C4-2B (cell line): ENCODE data around the gene GSS.

Source experiments
- ZFX ChIP-seq: fragments of 450-650 bp; IDR thresholded peaks from 2 replicates; pipeline ENCODE4 v1.6.1; 2017
- TF ChIP-seq, protein P1 (sequence below): fragments of 450-650 bp; conservative IDR thresholded peaks from 2 replicates; pipeline ENCODE4 v1.5.1; 2017; ENCODE audit warnings: mild to moderate bottlenecking

DNA sequence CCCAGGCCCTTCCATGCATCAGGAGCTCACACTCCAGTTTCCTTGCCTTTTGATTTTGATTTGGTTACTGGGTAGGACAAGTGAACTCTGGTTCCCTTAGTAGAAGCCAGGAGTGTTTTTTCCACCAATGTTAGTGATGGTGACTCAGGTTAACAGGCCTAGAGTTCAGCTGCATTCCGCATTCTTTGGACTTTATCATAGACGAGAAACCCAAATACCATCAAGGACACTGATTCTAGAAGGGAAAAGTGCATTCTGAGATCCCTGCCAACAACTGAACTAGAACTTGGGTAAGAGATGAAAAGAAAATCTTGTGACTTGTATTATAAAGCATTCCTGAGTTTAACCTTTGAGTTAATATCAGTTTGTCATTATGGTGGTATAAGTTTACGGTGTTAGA, 8.9 kb downstream of the GSS start:
- TF ChIP-seq, protein P1, sequence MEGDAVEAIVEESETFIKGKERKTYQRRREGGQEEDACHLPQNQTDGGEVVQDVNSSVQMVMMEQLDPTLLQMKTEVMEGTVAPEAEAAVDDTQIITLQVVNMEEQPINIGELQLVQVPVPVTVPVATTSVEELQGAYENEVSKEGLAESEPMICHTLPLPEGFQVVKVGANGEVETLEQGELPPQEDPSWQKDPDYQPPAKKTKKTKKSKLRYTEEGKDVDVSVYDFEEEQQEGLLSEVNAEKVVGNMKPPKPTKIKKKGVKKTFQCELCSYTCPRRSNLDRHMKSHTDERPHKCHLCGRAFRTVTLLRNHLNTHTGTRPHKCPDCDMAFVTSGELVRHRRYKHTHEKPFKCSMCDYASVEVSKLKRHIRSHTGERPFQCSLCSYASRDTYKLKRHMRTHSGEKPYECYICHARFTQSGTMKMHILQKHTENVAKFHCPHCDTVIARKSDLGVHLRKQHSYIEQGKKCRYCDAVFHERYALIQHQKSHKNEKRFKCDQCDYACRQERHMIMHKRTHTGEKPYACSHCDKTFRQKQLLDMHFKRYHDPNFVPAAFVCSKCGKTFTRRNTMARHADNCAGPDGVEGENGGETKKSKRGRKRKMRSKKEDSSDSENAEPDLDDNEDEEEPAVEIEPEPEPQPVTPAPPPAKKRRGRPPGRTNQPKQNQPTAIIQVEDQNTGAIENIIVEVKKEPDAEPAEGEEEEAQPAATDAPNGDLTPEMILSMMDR: no peak
- TF ChIP-seq ZFX: no peak
